Heart left ventricle (tissue), 16 donors: Measurements from ENCODE around the gene RBMS3. TPM values are rescaled to one million over a fixed set of nuclear protein-coding genes. Genes with fewer than 3 reads are reported as not detected.

ENCODE experiments used
- ATAC-seq, 4 donors: fragments of 200-7000 bp; cut with Tn5 transposase; one replicate each; pipeline ENCODE4 v1.9.1; 2020 to 2022; ENCODE audit warnings: moderate library complexity in 4 of 4, mild to moderate bottlenecking in 3 of 4, moderate number of reproducible peaks in 1 of 4
- DNase-seq, 5 donors: peaks; one replicate each; pipeline ENCODE4 v3.0.0-alpha.2; 2020
- H3K27ac ChIP-seq, 12 donors: fragments of 200-600 bp; sonication (generic) in 4 of 12; one replicate each; pipeline versions ENCODE4 v1.5.0 to v1.8.0; 2016 to 2022; ENCODE audit warnings: mild to moderate bottlenecking in 2 of 12
- H3K27me3 ChIP-seq, 9 donors: fragments of 200-600 bp; sonication (generic) in 2 of 9; one replicate each; pipeline versions ENCODE4 v1.5.1 to v1.8.0; 2016 to 2022; ENCODE audit warnings: mild to moderate bottlenecking in 3 of 9
- H3K36me3 ChIP-seq, 9 donors: fragments of 200-600 bp; sonication (generic) in 2 of 9; one replicate each; pipeline versions ENCODE4 v1.5.0 to v1.8.0; 2018 to 2022; ENCODE audit warnings: mild to moderate bottlenecking in 2 of 9
- H3K4me1 ChIP-seq, 12 donors: fragments of 200-600 bp; sonication (generic) in 4 of 12; one replicate each; pipeline versions ENCODE4 v1.5.0 to v1.8.0; 2016 to 2022; ENCODE audit warnings: mild to moderate bottlenecking in 3 of 12
- H3K4me3 ChIP-seq, 12 donors: fragments of 200-600 bp; sonication (generic) in 4 of 12; one replicate each; pipeline versions ENCODE4 v1.5.0 to v1.8.0; 2017 to 2022; ENCODE audit warnings: mild to moderate bottlenecking in 9 of 12, moderate library complexity in 4 of 12
- H3K9me3 ChIP-seq, 12 donors: fragments of 200-600 bp; sonication (generic) in 4 of 12; one replicate each; pipeline versions ENCODE4 v1.5.0 to v1.8.0; 2016 to 2022; ENCODE audit warnings: mild to moderate bottlenecking in 1 of 12
- CTCF ChIP-seq, 12 donors: fragments of 200-600 bp; sonication (generic) in 4 of 12; IDR thresholded peaks; one replicate each; pipeline versions ENCODE4 v1.5.0 to v1.8.0; 2018 to 2022; ENCODE audit warnings: antibody characterized with exemption in 12 of 12, mild to moderate bottlenecking in 5 of 12
- POLR2A ChIP-seq, 2 donors: fragments of 450-650 bp; IDR thresholded peaks; one replicate each; pipeline ENCODE4 v1.6.1; 2017; ENCODE audit warnings: antibody characterized with exemption in 2 of 2, mild to moderate bottlenecking in 2 of 2, moderate library complexity in 2 of 2
- WGBS, 4 donors: extraction: QIAGEN DNeasy Blood & Tissue Kit in 2 of 4; methylation state at CpG; one replicate each; pipeline versions ENCODE4 v1.1.5 to v1.1.7; 2013 to 2018; 5-methylcytosine and 5-hydroxymethylcytosine counted together
- intact Hi-C, 10 donors: fragments of 100-400 bp; cut with DNase I; formaldehyde crosslinking; loops; one replicate each; pipeline versions ENCODE4 v1.11.1 to v1.14.2; 2022
- polyA plus RNA-seq, 2 donors: library from polyadenylated mRNA; stranded (reverse); fragments of 200-250 nt; gene quantifications; one replicate each; pipeline ENCODE4 v1.2.3, GENCODE V29; 2013
- total RNA-seq, 9 donors: library from RNA; depleted of rRNA in 2 of 9; stranded (reverse); fragments of >200 nt in 2 of 9; fragmentation: NEBNext Ultra II Directional in 3 of 9; extraction: Animal tissue kit (Norgen Biotek cat#: 25700) in 3 of 9; gene quantifications; one replicate each; pipeline versions ENCODE4 v1.1.0 to v1.2.4, GENCODE V29; 2016 to 2023
- donor health status: ischemic (EF 13 %, LVEDD 7.1; RV severe dilation, severe dysfunction).
- donor health status: healthy with polysubstance abuse.
- donor health status: DM: no; HTN: yes; CAD: no.
- donor health status: DM: no; HTN: no; CAD: no.
- donor health status: ischemic (EF 25% LVEDD 6.9; RV normal size, moderate dysfunction).
- donor health status: ischemic (EF 25% LVEDD 5.7; RV mildly dilated, moderate dysfunction).
- donor health status: healthy.
- donor health status: DM: yes; HTN: yes; CAD: no.
- donor health status: ischemic (EF 35%, LVEDD 5.7; RV mildly dilated, moderate dysfunction).
- donor health status: nonischemic (EF 11% LVEDD 7.7; RV severe dilation, severe dysfunction).
- donor health status: DM: yes; HTN: yes; CAD: no.
- donor health status: PGD.
- donor health status: ischemic (EF 29% LVEDD 5.4; RV normal size, mild dysfunction).
- donor health status: nonischemic (EF 23%, LVEDD 6.1; RV moderate dilation, normal function).

The RBMS3 gene
- total and polyA plus RNA-seq, 11 donors = 4.8 to 35.6 (median 26.1) TPM

- no peak overlapping the region for H3K27ac ChIP-seq
- ATAC-seq (no peak), DNase-seq (no peak)
- intact Hi-C loops = no loop called here
- H3K27me3 ChIP-seq = no peaks in the 10 kb centered on the region
- TF ChIP-seq CTCF (IDR thresholded peaks at IDR 0.05) (no peak), POLR2A (IDR thresholded peaks at IDR 0.05) (no peak)
- 50 to 74% (median 69%) methylated on average over 1 of the region's 1 CpG for WGBS, 4 donors
- H3K4me1 ChIP-seq = peaks cover 0 to 8% (median 0%) of the 10 kb centered on the region in 12 donors
- H3K9me3 ChIP-seq = no peaks in the 10 kb centered on the region
- peaks cover 0 to 4% (median 0%) of the 10 kb centered on the region in 9 donors for H3K36me3 ChIP-seq
- H3K4me3 ChIP-seq = no peak overlapping the region
These were observed 583.9 kb downstream of the RBMS3 start for GRCh38 chr3:29864809-29865208.

GRCh38 chr3:29868543-29869101 is 587.8 kb downstream of the RBMS3 start:
- intact Hi-C loops = no loop called here
- no peak overlapping the region for H3K4me3 ChIP-seq
- H3K27me3 ChIP-seq = no peaks in the 10 kb centered on the region
- WGBS, 4 donors = 89 to 94% (median 92%) methylated on average over 6 of the region's 6 CpGs
- peaks cover 0 to 4% (median 0%) of the 10 kb centered on the region in 9 donors for H3K36me3 ChIP-seq
- H3K9me3 ChIP-seq = peaks cover 0 to 14% (median 3%) of the 10 kb centered on the region in 12 donors
- no peak for ATAC-seq
- TF ChIP-seq POLR2A (IDR thresholded peaks at IDR 0.05) (no peak), CTCF (IDR thresholded peaks at IDR 0.05) (no peak)
- H3K27ac ChIP-seq = no peak overlapping the region
- peaks cover 0 to 8% (median 0%) of the 10 kb centered on the region in 12 donors for H3K4me1 ChIP-seq
- DNase-seq = no peak

- no peak for ATAC-seq
- intact Hi-C loops = no loop called here
- peaks cover 0 to 4% (median 0%) of the 10 kb centered on the region in 9 donors for H3K36me3 ChIP-seq
- TF ChIP-seq CTCF (IDR thresholded peaks at IDR 0.05) = no peak
- TF ChIP-seq POLR2A (IDR thresholded peaks at IDR 0.05) = no peak
- no peaks in the 10 kb centered on the region for H3K27me3 ChIP-seq
- peaks cover 0 to 19% (median 3%) of the 10 kb centered on the region in 12 donors for H3K9me3 ChIP-seq
- no peak overlapping the region for H3K4me3 ChIP-seq
- DNase-seq = no peak
- H3K4me1 ChIP-seq = peaks cover 0 to 8% (median 0%) of the 10 kb centered on the region in 12 donors
- 88 to 95% (median 91%) methylated on average over 1 of the region's 1 CpG for WGBS, 4 donors
- no peak overlapping the region for H3K27ac ChIP-seq
These were observed 589.3 kb downstream of the RBMS3 start for GRCh38 chr3:29870136-29870535.

- DNase-seq = no peak
- Histone ChIP-seq H3K36me3 (peaks cover 0 to 4% (median 0%) of the 10 kb centered on the region in 9 donors), H3K9me3 (peaks cover 0 to 19% (median 3%) of the 10 kb centered on the region in 12 donors), H3K27me3 (no peaks in the 10 kb centered on the region), H3K4me1 (peaks cover 0 to 6% (median 0%) of the 10 kb centered on the region in 12 donors), H3K4me3 (no peak overlapping the region), H3K27ac (no peak overlapping the region)
- TF ChIP-seq POLR2A (IDR thresholded peaks at IDR 0.05) = no peak
- no peak for TF ChIP-seq CTCF (IDR thresholded peaks at IDR 0.05)
- intact Hi-C loops = no loop called here
- WGBS, 4 donors = 52 to 61% (median 56%) methylated on average over 1 of the region's 1 CpG
- no peak for ATAC-seq
These were observed 590.2 kb downstream of the RBMS3 start for GRCh38 chr3:29871087-29871486.
